ENCODE data around the gene CRLF1.

DNA sequence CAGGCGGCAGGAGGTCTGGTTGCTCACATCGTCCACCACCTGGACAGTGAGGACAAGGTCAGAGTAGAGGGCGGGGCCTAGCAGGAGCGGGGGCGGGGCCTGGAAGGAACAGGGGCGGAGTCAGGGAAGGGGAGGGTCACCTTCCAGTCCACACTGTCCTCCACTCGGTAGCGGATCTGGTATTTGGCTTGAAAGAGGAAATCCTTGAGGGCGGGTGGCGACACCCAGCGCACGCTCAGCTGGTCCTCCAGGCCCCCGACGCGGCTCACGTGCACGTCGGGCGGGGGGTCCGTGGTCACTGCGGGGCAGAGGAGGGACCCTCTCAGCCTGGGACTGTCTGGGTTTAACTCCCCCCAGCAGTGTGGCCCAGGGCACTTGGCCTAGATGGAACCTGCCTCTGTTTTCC lies 9.8 kb downstream of the CRLF1 start:
- TF ChIP-seq EP300 (IDR thresholded peaks at IDR 0.05), result no peak
- TF ChIP-seq POLR2A (IDR thresholded peaks at IDR 0.05), result no peak
- TF ChIP-seq, protein P1, sequence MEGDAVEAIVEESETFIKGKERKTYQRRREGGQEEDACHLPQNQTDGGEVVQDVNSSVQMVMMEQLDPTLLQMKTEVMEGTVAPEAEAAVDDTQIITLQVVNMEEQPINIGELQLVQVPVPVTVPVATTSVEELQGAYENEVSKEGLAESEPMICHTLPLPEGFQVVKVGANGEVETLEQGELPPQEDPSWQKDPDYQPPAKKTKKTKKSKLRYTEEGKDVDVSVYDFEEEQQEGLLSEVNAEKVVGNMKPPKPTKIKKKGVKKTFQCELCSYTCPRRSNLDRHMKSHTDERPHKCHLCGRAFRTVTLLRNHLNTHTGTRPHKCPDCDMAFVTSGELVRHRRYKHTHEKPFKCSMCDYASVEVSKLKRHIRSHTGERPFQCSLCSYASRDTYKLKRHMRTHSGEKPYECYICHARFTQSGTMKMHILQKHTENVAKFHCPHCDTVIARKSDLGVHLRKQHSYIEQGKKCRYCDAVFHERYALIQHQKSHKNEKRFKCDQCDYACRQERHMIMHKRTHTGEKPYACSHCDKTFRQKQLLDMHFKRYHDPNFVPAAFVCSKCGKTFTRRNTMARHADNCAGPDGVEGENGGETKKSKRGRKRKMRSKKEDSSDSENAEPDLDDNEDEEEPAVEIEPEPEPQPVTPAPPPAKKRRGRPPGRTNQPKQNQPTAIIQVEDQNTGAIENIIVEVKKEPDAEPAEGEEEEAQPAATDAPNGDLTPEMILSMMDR (IDR thresholded peaks at IDR 0.05), result no peak
